CD4-positive, alpha-beta T cell treated with Interleukin-21 for 1 hour (primary cell): ENCODE results near the gene C15orf40.

Experiments used
- DNase-seq: peaks from one replicate; pipeline ENCODE4 v3.0.0-alpha.2; 2020

Gene C15orf40

GRCh38 chr15:82992436-82992998 lies 18.9 kb downstream of the C15orf40 start:
- DNase-seq: no peak

GRCh38 chr15:82986442-82986780 lies 25.0 kb downstream of the C15orf40 start:
- DNase-seq: peak; percentile 35

DNA sequence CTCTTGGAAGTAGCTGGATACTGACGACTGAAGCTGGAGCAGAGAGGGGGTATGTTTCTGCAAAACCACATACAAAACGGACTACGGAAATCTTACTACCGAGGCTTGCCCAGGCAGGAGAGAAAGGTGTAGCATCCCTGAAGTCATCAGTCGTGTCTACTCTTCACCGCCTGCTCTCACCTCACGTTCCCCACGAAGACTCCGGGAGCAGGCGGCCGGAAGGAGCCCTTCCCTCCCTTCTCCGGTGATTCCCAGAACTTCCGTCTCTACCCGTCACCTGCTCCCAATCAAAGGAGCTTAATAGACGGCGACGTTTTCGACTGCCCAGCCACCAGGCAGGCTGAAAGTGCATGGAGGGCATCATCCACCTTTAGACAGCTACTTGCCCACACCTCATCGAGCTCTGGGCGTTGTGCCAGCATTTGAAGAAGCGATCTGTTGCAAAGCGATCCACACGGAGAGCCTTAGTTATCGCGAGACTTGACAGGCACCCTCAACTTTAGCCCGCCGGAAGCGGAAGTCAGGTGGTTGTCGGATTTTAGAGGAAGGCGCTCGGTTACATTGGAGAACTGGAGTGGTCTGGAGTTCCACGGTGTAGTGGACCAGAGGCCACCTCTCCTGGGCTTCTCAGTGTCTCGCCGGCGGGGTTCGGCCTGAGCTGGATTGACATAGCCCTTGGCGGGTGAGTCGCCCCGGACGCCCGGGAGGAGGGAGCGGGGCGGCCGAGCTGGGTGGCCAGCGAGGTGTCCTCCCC lies 25.6 kb downstream of the C15orf40 start, which contains the start of gene RAMAC:
TSS of gene RAMAC (plus strand) at position 523 of the 754 bp plus-strand sequence. CDS start 2,809 bp downstream, outside the sequence.
- peak; percentile 95 for DNase-seq

DNA sequence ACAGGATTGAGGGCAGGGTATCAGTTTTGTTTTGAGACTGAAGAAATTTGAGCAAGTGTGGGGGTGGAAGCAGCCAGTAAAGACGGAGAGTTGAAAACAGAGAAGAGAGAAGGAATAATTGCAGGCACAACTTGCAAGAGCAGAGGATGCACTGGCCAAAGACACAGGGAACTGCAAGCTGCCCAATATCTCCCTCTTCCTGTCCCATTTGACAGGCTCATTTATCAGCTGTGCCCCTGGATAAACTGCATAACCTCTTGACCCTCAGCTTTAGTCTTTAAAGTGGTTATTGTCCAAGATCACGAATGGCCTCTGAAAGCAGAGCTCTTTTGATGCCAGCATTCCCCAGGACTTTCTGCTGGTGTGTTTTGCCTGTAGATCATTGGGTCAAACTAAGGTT lies 30.5 kb downstream of the C15orf40 start:
- no peak for DNase-seq

GRCh38 chr15:82979726-82980125 lies 31.7 kb downstream of the C15orf40 start:
- no peak for DNase-seq

DNA sequence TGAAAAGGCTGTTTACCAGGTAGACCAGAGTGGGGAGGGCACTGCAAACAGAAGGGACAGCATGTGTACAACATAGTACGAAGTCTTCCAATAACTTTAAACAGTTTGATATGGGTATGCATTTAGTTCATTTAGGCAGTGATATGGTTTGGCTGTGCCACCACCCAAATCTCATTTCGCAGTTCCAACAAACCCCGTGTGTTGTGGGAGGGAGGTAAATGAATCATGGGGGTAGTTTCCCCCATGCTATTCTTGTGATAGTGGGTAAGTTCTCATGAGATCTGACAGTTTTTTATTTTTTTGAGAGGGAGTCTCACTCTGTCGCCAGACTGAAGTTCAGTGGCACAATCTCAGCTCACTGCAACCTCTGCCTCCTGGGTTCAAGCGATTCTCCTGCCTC lies 33.0 kb downstream of the C15orf40 start:
- no peak for DNase-seq

DNA sequence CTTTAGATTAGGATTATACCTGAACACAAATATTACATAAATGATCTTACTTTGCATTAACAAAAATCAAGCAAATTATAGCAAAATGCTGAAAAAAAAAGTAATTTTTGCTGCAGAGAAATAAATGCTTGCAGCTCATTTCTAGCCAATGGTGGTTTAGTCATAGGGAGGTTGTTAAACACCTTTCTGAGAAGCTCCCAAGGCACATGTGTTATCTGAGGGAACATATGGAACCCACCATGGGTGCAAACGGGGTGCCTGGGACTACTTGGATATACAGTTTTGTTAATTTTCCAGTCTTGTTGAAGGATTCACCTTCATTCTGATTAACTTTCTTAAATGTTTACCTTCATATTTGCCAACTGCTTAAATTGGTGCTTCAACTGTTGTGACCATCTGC lies 34.4 kb downstream of the C15orf40 start:
- no peak for DNase-seq

- DNase-seq: no peak
These were observed 38.4 kb downstream of the C15orf40 start for GRCh38 chr15:82972990-82973389.

DNA sequence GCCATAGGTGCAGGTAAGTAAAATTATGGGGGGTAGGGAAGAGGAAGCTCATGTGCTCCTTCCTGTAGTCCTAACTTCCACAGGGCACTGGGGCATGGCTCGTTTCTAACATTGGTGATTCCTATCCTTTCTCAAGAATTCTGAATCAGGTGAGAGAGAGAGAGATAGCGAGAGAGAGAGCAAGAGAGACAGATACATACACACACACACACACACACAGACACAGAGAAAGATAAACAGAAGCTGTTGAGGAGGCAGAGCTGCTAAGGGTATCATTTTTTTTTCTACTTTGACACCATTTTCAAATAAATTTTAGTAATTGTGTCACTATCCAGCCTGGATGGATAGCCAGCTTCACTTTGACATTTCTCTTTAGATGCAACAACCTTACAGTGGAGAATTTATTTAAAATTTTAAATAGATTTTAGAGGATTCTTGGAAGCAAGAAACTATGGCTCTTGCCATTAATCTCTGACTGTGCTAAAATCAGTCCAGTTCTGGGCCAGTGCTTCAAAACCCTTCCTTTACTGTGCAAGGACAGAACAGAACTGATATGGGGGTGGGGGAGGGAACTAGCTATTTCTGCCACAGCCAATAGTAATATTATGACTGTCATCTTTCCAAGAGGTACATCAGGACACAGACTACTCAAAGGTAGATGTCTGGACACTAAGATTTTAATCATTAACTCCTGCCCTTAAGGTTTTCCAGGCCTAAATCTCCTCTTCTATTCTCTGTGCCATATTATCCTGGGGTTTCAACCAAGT lies 40.0 kb downstream of the C15orf40 start:
- no peak for DNase-seq

DNA sequence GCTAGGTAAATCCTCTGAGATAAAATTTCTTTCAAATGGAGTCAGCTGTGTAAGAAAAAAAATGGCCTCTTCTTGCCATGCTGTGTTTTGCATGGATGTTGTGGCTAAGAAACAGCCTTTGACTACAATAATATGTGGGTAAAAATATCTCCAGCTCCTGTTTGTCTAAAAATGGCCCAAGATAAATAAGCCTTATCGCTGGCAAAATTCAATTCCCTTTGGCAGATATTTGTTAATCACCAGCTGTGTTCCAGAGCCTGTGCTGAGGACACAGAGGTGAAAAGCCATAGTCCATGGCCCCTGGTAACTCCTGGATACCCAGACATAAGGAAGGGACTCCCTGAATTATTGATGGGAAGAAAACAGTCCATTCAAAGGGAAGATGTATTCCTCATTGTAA lies 40.7 kb downstream of the C15orf40 start:
- DNase-seq: no peak

DNA sequence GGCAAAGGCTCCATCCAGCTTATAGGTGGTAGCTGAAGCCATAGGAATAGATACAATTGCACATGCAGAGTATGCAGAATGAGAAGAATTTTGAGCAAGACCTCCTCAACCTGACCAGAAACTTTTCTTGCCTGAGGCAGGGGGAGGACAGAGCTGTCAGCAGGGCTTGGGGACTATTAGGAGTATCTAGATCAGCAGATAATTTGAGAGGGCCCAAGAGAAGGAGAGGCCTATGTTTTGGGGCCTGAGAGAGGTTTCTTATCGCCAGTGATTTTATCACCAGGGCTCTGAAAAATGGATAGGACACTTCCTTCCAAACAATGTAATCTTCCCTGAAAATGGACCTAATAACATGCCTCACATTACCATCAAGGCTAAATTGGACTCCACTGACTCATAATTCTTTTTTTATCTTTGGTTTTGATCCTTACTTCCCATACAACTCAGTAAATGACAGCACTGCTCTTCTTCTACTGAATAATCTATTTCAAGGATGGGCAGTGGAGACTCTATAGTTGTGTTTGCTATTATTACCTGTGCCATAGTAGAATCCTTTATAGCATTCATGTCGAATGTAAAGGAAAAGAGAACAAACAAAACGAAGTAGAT lies 41.3 kb downstream of the C15orf40 start:
- no peak for DNase-seq

DNA sequence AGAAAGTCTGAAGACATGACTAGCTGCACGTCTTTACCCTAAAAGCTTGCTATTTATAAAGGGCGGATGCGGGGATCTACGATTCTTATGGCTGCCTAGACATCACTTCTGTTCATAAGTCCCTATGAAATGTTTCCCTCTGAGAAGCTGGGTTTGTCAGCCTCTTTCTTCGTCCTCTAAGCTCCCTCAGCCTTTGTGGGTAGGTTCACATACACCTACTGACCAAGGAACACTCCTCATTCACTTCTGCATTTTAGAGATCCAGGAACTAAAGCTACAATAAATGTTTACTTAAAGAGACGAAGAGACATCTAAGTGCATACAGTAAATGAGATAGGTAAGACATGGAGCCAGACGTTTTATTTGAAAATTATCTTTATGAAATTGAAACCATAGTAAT lies 42.1 kb downstream of the C15orf40 start:
- no peak for DNase-seq

DNA sequence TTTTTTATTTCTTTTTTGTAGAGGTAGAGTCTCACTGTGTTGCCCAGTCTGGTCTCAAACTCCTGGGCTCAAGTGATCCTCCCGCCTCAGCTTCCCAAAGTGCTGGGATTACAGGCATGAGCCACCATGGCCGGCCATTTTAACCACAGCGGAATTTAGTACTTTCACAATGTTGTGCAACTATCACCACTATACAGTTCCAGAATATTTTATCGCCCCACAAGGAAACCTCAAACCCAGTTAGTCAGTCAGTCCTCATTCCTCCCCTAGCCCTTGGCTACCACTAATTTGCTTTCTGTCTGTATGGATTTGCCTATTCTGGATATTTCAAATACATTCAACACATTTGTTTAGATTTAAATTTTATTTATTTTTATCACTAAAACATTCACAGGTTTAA lies 43.4 kb downstream of the C15orf40 start:
- no peak for DNase-seq

DNA sequence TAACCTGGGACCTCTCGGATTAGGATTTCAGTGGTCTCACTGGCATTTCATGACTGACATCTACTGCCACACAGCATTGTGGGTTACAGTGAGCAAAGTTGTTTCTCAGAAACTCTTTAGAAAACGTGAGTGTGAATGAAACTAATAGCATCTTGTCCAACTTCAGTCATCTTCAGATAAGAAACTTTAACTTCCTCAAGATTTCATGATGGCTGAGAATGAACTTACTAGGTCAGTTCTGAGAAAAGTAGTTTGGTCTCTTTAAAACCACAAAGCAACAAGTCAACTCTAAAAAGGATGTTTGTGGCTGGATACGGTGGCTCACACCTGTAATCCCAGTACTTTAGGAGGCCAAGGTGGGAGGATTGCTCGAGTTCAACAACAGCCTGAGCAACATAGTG lies 44.8 kb downstream of the C15orf40 start:
- DNase-seq: no peak

GRCh38 chr15:82964890-82965289 lies 46.5 kb downstream of the C15orf40 start:
- DNase-seq: no peak

GRCh38 chr15:82963471-82964341 lies 47.7 kb downstream of the C15orf40 start:
- no peak for DNase-seq

DNA sequence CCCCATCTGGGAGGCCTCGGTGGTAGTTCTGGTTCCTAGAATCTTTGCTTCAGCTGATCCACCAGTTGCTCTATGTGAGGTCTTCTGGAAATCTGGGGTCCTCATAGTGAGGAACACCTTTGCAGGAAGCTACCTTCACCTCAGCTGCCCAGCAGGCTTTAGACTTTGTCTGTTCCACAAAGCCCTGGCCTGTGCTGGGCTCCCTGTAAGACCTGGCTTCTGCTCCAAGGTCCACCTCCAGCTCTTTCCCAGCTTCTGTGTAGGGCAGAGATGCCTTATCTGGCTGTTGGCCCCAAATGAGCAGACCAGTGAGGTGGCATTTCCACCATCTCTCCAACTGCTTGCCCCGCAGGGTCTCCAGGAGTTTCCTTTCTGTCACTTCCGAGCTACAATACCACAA lies 50.7 kb downstream of the C15orf40 start:
- no peak for DNase-seq

DNA sequence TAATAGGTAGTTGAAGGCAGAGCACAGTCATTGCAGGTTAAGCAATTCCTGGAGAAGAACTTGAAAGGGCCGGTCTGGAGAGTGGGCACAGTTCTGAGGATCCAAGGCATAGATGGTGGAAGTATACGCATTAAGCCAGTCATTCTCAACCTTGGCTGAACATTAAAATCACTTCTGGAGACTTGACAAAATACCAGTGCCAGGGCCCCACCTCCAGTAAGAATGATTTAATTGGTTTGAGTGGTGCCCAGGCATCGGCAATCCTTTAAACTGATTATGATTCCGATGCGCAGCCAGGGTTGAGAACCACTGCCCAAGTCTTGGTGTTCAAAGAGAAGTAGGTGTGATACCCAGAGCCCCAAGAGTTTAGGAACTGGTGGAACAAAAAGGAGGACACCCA lies 52.0 kb downstream of the C15orf40 start:
- DNase-seq: no peak

GRCh38 chr15:82958638-82959037 lies 52.8 kb downstream of the C15orf40 start:
- no peak for DNase-seq

GRCh38 chr15:82952158-82953081 lies 59.0 kb downstream of the C15orf40 start, which contains the start of gene HOMER2:
Gene HOMER2, minus strand, starts transcription at chr15:82952720. Its CDS starts 185 bp downstream, at chr15:82952535.
- DNase-seq: peak; percentile 2

DNA sequence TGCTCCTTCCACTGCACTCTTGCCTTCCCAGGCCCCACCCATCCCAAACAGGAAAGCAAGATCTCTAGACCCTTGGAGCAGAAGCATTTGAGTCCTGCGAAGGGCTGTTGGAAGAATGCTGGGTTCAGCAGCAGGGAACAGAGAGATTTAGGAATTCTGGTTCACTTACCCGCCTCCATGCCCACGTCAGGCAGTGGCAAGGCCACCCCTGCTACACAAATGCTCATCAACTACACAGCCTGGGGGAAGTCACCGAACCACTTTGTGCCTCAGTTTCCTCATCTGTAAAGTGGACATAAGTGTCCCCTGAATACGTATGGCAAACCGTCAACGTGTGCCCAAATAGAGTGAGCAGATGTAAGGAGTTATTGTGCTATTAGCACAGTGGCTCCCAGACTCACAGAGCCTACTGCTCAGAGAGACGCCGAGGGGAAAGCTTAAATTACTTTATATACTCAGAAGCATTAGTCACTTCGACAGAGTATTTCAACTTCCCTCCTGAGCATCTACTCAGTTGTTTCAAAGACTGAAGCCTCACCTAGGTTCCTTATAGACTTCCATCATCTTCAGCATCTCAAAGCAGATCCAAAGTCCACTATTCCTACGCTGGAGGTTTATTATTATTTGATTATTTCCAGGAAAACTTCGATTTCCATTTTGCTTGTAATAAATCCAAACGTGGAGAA lies 59.8 kb downstream of the C15orf40 start:
- DNase-seq: no peak
